NCI-H146 treated with DMSO at 0.1 percent for 48 hours (cell line): ENCODE measurements around the gene TRIM69.
"Not testable (repeated sequence)": the region's sequence is repeated elsewhere in the genome, so short reads cannot be mapped to it uniquely, and the experiment has no call there.

Source experiments
- DNase-seq: peaks from one replicate; lab custom pipeline; 2025; ENCODE audit not compliant: unreplicated experiment; lab: John Stamatoyannopoulos, UW

TRIM69 gene

DNA sequence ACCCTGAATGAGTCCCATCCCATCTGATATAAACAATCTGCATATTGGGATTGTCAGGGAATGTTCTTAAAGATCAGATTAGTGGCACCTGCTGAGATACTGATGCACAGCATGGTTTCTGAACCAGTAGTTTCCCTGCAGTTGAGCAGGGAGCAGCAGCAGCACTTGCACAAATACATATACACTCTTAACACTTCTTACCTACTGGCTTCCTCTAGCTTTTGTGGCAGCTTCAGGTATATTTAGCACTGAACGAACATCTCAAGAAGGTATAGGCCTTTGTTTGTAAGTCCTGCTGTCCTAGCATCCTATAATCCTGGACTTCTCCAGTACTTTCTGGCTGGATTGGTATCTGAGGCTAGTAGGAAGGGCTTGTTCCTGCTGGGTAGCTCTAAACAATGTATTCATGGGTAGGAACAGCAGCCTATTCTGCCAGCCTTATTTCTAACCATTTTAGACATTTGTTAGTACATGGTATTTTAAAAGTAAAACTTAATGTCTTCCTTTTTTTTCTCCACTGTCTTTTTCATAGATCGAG is 20.5 kb upstream of the TRIM69 start:
- no peak for DNase-seq

DNA sequence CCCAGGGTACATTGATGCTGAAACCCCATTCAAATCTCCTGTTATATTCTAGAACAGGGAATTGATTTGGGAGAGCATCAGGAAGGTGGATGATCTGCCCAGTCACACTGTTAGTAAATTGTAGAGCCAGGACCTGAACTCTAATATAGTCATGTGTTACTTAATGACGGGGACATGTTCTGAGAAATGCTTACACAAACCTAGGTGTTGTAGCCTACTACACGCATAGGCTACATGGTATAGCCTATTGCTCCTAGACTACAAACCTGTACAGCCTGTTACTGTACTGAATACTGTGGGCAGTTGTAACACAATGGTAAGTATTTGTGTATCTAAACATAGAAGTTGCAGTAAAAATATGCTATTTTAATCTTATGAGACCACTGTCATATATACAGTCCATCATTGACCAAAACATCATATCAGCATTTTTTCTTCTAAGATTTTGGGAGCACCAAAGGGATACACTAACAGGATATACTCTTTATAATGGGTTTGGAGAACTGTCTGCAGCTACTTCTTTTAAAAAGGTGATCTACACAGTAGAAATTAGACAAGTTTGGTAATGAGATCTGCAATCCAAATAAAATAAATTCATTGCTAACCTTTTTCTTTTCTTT is 19.2 kb upstream of the TRIM69 start:
- DNase-seq = no peak

- DNase-seq = no peak
These were observed 18.0 kb upstream of the TRIM69 start for GRCh38 chr15:44718180-44718926.

DNA sequence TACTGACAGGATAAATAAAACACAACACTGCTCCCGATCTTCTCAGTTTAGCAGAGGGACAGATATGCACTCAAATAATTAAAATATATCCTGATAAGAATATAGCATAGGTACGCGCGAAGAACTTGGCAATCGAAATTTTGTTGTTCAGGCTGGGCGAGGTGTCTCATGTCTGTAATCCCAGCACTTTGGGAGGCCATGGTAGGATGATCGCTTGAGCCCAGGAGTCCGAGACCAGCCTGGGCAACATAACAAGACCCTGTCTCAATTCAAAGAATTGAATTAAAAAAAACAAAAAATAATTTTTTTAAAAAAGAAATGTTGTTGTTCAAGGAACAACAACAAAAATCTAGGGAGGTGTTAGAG is 17.4 kb upstream of the TRIM69 start:
- no peak for DNase-seq

DNA sequence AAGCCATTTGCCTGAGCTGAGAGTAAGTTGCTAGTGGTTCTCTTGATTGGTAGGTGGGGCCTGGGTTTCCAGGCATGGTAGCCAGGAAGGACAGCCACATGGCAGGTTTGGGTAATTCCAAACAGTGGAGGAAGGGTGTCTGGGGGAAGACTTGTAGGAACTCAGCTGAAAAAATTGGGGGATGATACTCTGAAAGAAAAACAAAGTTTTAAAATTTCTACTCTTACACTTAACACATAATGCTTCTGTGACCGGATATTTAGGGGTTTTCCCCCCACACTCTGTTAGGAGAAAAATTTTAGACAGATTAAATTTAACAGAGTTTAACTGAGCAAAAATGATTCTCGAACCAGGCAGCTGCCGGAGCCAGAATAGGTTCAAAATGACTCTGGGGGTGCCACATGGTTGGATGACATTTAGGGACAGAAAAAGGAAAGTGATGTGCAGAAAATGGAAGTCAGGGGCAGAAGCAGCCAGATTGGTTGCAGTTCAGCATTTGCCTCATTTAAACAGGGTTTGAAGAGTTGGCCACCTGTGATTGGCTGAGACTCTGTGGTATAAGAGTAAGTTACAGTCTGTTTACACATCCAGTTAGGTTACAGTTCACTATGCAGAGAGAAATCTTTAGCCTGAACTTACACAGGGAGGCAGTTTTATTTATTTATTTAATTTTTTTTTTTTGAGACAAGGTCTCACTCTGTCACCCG is 16.9 kb upstream of the TRIM69 start:
- no peak for DNase-seq

DNA sequence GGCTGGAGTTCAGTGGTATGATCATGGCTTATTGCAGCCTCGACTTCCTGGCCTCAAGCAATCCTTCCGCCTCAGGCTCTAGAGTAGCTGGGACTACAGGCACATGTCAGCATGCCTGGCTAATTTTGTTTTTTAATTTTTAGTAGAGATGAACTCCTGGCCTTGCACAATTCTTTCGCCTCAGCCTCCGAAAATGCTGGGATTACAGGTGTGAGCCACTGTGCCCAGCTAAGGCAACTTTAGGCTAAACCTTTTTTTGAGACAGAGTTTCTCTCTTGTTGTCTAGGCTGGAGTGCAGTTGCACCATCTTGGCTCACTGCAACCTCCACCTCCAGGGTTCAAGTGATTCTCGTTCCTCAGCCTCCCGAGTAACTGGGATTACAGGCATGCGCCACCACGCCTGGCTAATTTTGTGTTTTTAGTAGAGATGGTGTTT is 16.3 kb upstream of the TRIM69 start:
- DNase-seq = not testable (repeated sequence)

- DNase-seq = no peak
These were observed 15.7 kb upstream of the TRIM69 start for GRCh38 chr15:44720460-44721176.

DNA sequence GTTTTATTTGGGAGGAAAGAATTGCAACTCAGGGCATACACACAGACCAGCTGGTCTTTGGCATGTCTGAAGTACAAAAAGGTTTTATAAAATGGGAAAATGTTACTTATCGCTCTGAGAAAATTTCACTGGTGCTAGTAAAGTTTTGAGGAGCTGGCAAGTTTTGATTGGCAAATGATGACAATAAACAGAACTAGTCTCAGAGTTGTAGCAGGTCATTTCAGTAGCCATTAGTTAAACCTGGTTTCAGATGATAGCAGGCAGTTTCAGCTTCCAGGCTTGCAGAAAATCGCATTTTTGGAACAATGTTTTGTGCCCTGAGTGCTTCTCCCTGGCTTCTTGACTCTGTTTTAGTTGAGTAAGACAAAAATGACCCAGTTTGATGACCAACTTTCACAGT is 14.3 kb upstream of the TRIM69 start:
- DNase-seq = no peak

GRCh38 chr15:44726136-44726535 is 10.2 kb upstream of the TRIM69 start:
- DNase-seq = no peak

DNA sequence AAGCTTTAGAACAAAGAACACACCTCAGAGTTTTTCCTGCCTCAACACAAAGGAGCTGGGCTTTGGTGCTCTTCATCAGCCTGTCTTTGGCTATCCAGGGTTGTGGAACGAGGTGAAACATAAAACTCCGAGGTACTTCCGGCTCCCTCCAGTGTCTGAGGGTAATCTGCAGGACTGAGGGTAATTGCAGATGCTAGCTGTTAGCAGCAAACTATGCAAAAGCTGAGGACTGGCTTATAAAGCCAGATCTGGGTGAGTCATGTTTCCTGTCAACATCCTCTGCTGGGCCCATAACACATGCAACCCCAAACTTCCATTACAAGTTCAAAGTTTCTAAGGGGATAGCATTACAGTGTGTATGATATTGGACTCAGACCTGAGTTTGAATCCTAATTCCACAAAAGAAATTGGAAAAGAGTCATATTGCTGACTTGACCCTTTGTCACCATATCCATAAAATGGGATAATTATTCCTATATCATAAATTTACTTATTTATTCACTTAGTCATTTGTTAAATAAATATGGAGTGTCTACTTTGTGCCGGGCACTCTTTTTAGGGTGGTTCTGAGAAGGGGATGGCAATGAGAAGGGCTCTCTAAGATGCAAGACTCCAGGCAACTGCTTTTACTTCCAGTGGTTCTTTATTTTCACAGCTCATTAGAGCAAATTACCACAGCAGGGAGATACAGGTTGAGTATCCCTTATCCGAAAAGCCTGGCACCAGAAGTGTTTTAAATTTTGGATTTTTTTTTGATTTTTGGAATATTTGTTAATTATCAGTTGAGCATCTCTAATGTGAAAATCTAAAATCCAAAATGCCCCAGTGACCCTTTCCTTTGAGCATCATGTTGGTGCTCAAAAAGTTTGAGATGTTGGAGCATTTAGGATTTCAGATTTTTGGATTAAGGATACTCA is 9.5 kb upstream of the TRIM69 start:
- DNase-seq = no peak

DNA sequence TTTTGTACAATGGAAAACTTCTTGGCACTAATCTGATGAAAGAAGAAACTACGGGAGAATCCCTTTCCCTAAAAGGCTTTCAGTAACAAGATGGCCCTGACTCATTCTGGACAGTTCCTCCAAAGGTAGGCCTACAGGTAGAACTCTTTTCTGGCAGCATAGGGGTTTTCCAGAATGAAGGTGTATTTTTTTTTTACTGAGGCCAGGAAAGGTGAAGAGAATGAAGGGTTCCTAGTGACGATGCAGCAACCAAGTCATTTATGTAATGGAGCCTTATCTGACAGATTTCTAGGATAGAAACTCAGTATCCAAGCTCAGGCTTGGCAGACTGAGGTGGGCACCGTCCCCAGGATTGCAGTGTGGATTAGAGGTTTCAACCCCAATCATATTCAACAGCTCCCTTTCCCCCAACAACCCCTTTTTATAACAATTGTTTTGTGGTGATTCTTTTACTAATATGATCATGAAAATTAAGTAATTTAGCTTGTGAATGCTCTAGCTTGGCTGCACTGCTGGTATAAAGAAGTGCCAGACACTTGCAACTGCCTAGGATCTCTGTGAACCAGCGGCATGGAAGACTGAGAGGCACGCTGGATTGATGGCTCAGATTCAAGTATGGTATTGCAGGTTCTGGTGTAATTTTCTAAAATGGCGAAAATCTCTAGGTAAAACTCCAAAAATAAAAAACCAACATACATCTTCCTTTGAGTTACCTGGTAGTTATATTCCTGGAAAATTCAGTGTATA is 8.7 kb upstream of the TRIM69 start:
- DNase-seq = no peak

DNA sequence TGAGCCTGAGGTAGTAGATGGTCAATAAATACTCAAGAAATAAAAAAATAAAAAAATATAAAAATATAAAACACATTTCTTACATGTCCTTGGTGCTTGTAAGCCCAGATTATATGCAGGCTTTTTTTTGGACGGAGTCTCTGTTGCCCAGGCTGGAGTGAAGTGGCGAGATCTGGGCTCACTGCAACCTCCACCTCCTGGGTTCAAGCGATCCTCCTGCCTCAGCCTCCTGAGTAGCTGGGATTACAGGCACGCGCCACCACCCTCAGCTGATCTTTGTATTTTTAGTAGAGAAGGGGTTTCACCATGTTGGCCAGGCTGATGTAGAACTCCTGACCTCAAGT is 8.1 kb upstream of the TRIM69 start:
- not testable (repeated sequence) for DNase-seq

- DNase-seq = peak; percentile 89
These were observed 7.5 kb upstream of the TRIM69 start for GRCh38 chr15:44728576-44729407.

DNA sequence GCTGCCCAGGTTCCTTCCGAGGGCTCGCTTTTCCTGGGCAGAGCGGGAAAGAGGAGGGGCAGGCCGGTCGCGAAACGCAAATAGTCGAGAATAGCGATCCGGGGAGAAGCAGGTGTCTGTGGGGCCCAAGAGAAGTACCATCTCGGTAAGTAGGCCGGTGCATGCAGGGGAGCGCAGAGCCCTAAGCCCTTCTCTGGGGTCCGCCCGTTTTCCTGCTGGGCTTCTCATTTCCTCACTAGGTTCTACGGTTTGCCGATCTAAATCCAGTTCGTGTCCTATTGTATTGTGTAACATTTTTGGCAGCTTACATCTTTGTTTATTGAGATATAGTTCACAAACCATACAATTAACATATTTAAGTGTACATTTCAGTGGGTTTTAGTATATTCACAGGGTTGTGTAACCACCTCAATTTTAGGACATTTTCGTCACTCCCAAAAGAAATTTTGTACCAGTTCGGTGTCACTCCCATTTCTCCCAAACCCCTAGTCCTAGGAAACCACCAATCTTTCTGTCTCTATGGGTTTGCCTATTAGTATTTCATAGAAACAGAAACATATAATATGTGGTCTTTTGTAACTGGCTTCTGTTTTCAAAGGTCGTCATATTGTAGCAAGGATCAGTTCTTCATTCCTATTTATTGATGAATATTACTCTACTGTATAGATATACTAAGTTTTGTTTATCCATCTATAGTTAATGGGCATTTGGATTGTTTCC is 6.8 kb upstream of the TRIM69 start:
- peak; percentile 32 for DNase-seq

GRCh38 chr15:44734839-44735481 is 1.4 kb upstream of the TRIM69 start:
- no peak for DNase-seq

- no peak for DNase-seq
These were observed 697 bp upstream of the TRIM69 start for GRCh38 chr15:44735482-44736180.
